Gastroesophageal sphincter (tissue), 3 donors: ENCODE results near the gene SETBP1.

Experiments used
- CTCF ChIP-seq, 4 experiments: fragments of 200-600 bp in 2 of 4; fragments of 450-650 bp in 2 of 4; sonication (generic) in 1 of 4; IDR thresholded peaks; one replicate each; pipeline ENCODE4 v1.5.1; 2017 to 2019; ENCODE audit warnings: antibody characterized with exemption in 4 of 4, mild to moderate bottlenecking in 2 of 4, moderate library complexity in 2 of 4
- POLR2AphosphoS5 ChIP-seq: sonication (generic); formaldehyde crosslinking; IDR thresholded peaks from one replicate; pipeline ENCODE4 v1.6.1; 2017; ENCODE audit warnings: antibody characterized with exemption

GRCh38 chr18:44696892-44697291, 16.2 kb downstream of the SETBP1 start:
- TF ChIP-seq CTCF (IDR thresholded peaks at IDR 0.05) (no peak), POLR2AphosphoS5 (peak; percentile 51)
